HG03558 (cell line): Measurements from ENCODE around the gene YPEL3.

Experiments
- ATAC-seq: cut with Tn5 transposase; IDR thresholded peaks from one replicate; pipeline ENCODE4 v1.9.1; 2021; ENCODE audit warnings: moderate number of reproducible peaks; ENCODE audit not compliant: unreplicated experiment; ENCODE audit errors: extremely low read depth

Gene YPEL3

GRCh38 chr16:30091474-30092372 is 4.3 kb downstream of the YPEL3 start, which contains the start of gene TBX6:
TSS of gene TBX6 (minus strand) at chr16:30091924. CDS start at chr16:30091193, 731 bp downstream.
- ATAC-seq = peak; percentile 53

DNA sequence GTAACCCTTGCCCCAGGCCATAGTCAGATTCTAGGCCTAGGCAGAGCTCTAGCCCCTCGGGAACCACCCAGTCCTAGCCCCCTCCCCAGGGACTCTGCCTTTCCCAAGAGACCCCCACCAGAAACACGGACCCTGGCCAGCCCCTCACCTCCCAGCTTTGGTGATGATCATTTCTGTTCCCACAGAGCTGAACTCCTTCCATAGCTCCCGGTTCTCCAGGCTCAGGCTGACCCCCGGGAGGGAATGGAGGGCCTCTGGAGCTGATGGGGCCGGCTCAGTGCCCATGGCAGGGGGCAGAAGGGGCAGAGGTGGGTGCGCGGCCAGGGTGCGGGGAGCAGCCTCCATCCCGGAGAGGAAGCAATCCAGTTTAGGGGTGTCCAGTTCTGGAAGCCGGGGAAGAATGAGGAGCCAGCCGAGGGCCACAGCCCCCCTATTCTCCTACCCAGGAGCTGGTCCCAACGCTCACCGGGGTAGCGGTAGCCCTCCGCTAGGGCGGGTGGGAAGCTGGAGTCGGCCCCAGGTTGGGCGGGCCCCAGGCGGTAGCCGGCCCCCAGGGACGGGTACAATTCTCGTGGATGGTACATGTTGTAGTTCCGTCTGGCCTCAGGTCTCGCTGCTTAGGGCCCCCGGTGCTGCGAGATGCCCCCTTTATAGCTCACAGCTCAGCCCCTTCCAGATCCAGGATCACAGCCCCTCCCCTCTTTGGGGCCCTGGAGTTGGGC is 5.2 kb downstream of the YPEL3 start:
- no peak for ATAC-seq

GRCh38 chr16:30088832-30089624 is 7.0 kb downstream of the YPEL3 start:
- no peak for ATAC-seq

DNA sequence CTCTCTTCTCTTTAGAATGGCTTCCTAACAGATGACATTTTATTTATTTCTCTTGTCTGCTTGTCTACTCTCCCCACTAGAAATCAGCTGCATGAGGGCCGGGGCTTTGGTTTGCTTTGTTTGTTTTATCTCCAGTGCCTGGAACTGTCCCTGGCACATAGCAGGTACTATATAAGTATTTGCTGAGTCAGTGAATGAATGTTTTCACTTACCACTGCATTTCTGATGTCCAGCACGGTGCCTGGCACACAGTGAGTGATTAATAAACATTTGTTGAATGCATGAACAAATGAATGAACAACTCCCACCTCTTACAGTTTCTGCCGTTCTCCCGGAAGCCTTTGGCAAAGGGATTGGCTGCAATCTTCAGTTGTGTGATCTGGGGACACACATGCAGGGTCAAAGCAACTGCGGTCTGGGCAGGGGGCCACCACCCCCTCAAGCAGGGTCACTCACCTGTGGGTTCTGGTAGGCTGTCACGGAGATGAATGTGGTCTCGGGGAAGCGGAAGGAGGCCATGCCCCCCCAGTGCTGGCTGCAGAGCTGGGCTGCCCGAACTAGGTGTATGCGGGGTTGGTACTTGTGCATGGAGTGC is 7.7 kb downstream of the YPEL3 start:
- no peak for ATAC-seq

GRCh38 chr16:30087181-30087898 is 8.7 kb downstream of the YPEL3 start:
- no peak for ATAC-seq

DNA sequence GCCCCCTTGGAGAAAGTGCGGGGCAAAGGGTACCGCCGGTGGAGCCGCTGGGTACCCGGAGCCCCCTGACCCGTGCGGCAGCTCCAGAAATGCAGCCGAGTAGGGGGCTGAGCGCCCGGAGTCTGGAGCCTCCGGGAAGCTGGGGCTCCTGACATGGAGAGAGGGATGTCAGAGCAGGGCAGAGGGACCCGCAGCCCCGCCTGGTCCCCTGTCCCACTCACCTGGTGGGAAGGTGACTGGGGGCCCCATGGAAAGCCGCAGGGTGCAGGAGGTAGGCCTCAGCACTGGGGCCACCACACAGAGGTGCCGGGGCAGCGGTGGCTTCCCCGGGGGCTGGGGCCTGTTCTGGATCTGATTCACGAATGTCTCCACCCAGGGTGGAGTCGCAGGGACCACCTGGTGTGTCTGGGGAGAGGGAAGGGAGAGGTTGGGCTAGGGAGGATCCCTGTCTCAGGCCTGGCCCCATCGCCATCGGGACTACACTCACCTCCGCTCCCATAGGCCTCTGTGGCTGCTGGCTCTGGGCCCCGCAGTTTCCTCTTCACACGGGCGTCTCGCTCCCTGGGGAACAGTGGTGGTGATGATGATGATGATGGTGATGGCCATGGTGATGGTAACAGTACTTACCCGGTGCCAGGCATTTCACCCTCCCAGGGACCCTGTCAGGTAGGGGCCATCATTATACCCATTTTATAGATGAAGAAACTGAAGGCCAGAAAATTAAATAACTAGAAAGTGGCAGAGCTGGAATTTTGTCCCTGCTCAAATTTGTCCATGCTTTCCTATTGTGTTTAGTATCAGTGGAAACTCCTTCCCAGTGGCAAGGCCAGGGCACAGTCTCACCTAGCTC is 9.5 kb downstream of the YPEL3 start:
- ATAC-seq = no peak

DNA sequence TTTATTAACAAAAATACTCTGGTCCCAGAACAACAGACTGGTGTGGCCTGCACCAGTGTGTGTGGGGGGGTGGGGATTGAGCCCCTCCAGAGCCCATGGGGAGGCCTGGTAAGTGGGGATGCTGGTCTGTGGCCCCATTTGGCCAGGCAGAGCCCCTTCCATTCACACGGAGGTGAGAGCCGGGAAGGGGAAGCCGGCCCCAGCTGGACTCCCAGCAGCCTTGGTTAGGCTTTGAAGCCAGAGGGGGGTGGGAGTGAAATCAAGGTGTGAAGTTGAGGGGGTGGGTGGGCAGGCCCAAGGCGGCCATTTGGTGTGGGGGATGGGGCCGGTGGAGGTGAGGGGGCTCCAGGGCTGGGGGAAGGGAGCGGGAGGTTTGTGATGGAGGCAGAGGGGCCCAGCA is 10.2 kb downstream of the YPEL3 start:
- ATAC-seq = no peak

DNA sequence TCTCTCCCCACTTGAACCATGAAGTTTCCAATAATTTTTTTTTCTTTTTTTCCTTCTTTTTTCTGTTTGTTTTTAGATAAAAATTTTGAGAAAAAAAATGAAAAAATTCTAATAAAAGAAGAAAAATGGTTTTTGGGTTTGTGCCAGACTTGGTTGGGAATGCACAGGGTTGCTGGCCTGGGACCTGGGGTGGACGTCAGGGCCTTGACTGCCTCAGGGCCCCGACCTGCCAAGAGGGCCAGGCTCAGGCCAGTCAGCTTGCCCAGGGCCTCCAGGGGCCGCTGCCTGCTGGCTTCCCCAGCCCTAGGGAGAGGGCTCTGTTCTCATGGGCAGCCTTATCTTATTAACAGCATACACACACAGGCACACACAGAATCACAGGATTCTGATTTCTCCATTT is 10.8 kb downstream of the YPEL3 start:
- no peak for ATAC-seq

- ATAC-seq = no peak
Measured at GRCh38 chr16:30084816-30085159, 11.2 kb downstream of the YPEL3 start.

GRCh38 chr16:30084096-30084815 is 11.8 kb downstream of the YPEL3 start:
- ATAC-seq = no peak

GRCh38 chr16:30083216-30084055 is 12.6 kb downstream of the YPEL3 start:
- no peak for ATAC-seq

GRCh38 chr16:30082545-30083090 is 13.4 kb downstream of the YPEL3 start:
- ATAC-seq = no peak

DNA sequence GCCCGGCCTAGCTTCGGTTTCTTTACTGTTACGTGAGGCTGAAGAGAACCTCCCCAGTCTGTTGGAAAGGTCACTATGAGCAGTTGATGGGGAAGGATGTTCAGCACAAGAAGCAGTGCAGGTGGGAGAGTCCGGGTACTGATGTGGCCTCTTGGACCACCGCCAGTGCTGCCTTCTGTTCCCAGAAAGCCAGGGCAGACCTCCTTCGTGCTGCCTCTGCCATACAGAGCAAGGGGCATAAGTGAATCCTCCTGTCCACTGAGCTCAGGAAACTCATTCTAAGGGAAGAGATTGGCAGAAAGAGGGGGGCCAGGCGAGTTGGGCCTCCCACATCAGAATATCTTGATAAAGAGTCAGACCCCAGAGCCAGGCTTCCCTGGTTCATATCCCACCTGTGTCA is 16.5 kb downstream of the YPEL3 start:
- ATAC-seq = no peak

DNA sequence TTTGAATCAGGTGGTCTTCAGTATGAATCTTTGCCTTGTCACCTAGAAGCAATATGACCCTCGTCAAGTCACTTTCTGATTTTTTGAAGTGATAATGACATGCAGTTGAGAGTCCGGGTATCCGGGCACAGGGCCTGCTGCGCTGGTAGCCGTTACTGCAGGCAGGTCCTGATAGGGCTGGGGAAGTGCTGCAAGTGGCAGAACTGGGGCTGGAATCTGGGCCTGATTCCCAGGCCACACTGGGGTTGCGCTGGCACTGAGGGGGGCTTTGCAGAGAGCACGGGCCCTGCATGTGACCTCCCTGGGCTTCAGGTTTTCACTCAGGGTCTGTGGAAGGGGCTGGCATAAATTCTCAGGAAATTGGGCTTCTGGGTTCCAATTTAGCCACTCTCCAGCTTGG is 17.3 kb downstream of the YPEL3 start:
- no peak for ATAC-seq

GRCh38 chr16:30077656-30078055 is 18.4 kb downstream of the YPEL3 start:
- no peak for ATAC-seq

GRCh38 chr16:30076276-30076791 is 19.7 kb downstream of the YPEL3 start:
- ATAC-seq = no peak
